Measurements from ENCODE around the gene ZEB2.

Gene ZEB2

DNA sequence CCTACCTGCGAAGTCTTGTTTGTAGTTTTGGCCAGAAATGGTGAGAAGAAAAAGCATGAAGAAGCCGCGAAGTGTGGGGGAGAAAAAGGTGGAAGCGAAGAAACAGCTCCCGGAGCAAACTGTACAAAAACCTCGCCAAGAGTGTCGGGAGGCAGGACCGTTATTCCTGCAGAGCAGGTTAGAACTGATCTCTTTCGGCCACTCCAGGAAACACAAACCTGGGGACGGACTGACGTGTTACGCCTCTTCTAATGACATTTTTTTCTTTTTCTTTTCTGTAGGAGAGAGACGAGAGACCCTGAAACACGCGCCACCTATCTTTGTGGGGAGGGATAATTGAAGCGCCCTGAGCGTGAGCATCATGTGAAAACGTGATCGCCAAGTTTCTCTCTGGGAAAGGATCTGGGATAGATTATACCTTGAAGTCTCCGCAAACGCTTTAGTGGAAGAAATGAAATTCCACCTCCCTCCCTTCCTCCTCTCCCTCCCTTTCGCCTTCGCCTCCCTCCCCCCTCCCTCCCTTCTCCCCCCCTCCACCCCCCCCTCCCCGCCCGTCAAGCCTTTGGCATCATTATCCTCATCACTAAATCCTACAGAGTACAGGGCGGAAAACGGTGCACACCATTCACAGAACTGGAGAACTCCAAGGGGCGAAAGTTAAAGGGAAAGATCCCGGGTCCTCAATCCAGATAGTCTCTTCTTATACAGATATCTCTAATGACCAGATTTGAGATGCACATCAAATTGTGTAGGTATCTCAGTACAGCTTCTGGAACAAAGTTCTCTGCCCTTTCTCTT, at the start of gene ZEB2:
Gene ZEB2 (minus strand): TSS at position 186 of the 798 bp plus-strand sequence. CDS start 2,769 bp downstream, outside the sequence.
- in situ Hi-C loops (cut with HindIII; ENCODE audit: low sequenced_read_pairs), result loop anchor here (5.0 kb wide), 1 partner anchor 108 kb away; no protein-coding TSS in a partner anchor

GRCh38 chr2:144567745-144568144, 47.8 kb upstream of the ZEB2 start:
- in situ Hi-C loops (cut with HindIII; ENCODE audit: low sequenced_read_pairs), result no loop called here

GRCh38 chr2:144566448-144566847, 46.5 kb upstream of the ZEB2 start:
- in situ Hi-C loops (cut with HindIII; ENCODE audit: low sequenced_read_pairs), result no loop called here

- in situ Hi-C loops (cut with HindIII; ENCODE audit: low sequenced_read_pairs), result no loop called here
Measured at GRCh38 chr2:144560251-144560650, 40.3 kb upstream of the ZEB2 start.

GRCh38 chr2:144559681-144560080, 39.8 kb upstream of the ZEB2 start:
- in situ Hi-C loops (cut with HindIII; ENCODE audit: low sequenced_read_pairs), result no loop called here

DNA sequence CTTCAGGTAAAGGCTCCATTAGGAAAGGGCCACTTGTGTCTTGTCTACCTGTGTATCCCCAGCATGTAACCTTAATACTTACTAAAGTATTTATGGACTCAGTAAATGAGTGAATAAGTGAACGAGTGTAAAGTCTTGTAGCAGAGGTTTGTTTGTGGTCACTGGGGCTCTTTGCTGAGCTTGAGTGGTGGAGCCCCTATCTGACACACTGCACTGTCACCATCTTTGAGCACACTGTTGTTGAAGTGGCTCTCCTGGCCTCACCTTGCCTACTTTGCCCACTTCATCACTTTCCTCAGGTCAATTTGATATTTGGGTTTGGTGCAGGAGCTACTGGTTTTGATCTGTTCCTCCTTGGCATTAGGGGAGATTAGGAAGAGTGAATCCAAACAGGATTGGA, 39.3 kb upstream of the ZEB2 start:
- in situ Hi-C loops (cut with HindIII; ENCODE audit: low sequenced_read_pairs), result no loop called here

DNA sequence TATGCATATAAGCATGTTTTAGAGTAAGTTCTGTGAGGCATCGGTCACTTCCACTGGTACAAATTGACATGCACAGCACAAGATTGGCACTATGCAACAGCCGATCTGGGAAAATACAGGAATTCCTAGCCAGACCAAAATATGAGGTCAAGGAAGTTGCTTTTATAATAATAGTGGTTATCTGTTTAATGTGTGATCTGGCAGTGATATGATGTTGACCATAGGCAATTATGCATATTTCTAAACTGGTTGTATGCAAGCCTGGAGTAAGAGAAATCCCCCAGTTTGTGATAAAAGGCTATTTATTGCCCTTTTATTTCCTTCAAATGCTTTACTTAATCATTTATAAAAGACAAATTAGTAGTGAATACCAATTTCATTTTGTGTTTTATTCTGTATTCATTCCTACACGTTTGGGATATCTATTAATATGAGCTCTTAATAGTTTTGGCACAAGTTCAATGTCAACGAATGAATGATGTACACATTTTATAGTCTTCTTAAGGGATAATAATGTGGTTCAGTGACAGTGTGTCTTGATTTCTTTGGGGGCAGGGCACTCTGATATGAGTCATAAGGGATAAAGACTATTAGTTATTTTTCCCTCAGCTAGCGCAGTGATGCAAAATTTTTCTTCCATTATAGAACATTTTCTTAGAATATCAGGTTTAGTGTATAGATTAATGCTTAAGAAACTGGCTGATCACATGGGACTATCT, 34.7 kb upstream of the ZEB2 start:
- in situ Hi-C loops (cut with HindIII; ENCODE audit: low sequenced_read_pairs), result no loop called here

DNA sequence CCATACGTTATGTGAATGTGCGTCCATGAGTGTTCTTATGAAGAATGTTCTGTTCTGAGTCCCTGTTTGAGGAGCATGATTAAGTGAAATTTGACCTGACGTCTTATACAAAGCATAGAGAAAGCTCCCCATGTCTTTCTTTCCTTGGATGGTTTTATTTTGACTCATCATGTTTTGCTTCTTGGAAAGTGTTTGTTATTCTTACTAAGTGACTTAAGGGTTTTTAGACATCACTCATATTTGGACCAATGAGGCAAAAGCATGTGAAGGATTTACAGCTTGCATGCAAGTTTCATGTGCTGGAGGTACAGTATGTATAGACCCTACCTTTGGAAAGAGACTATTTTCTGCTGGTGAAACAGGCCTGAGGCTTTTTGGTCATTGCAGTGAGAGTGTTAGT, 33.5 kb upstream of the ZEB2 start:
- in situ Hi-C loops (cut with HindIII; ENCODE audit: low sequenced_read_pairs), result no loop called here

DNA sequence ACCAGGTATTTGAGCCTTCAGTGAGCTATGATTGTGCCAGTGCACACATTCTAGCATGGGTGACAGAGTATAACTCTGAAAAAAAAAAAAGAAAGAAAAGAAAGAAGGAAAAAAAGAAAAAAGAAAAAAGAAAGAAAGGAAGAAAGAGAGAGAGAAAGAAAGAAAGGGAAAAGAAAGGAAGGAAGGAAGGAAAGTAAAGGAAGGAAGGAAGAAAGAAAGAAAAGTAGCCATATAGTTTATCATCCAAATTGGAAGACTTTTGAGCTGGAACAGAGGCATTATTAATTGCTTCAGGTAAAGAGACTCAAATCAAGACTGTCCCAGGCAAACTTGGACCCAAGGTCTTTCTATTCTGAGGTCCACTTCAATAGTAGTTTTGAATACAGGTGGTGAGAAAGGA, 32.9 kb upstream of the ZEB2 start:
- in situ Hi-C loops (cut with HindIII; ENCODE audit: low sequenced_read_pairs), result no loop called here

DNA sequence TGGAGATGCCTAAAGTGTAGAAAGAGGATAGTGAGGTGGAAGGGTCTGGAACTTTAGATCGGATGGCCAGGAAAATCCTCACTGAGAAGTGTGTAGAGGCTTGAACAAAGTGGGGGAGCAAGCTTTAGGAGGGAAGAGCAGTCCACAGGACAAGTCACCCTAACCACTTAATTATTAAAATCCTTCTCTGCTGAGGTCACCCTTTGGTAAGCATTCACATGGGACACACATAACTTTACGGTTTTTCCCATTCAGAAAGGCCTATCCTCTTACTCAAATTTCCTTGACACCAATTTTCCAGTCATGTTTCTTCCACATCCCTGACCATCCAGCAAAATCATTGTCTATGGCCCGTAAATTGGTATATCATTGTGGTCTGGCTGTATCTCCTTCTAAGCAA, 31.0 kb upstream of the ZEB2 start:
- in situ Hi-C loops (cut with HindIII; ENCODE audit: low sequenced_read_pairs), result no loop called here

GRCh38 chr2:144550084-144550483, 30.2 kb upstream of the ZEB2 start:
- in situ Hi-C loops (cut with HindIII; ENCODE audit: low sequenced_read_pairs), result no loop called here

GRCh38 chr2:144548532-144549191, 28.7 kb upstream of the ZEB2 start:
- in situ Hi-C loops (cut with HindIII; ENCODE audit: low sequenced_read_pairs), result no loop called here

DNA sequence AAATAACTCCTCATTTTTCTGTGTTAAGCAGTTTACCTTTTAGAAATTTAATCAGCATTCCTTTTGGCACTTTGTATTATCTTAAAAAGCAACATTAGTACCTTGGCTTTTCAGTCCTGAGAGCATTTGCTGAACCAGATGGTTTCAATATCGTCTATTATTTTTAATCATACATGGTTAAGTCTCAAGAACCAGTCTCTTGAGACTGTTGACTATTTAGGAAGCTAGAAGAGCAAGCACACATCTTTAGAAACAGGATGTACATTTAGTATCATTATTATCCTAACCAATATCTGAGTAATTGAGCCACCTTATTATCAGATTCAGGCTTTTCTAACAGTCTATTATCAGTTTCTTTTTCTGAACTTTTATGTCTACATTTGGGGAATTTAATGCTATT, 28.2 kb upstream of the ZEB2 start:
- in situ Hi-C loops (cut with HindIII; ENCODE audit: low sequenced_read_pairs), result no loop called here

DNA sequence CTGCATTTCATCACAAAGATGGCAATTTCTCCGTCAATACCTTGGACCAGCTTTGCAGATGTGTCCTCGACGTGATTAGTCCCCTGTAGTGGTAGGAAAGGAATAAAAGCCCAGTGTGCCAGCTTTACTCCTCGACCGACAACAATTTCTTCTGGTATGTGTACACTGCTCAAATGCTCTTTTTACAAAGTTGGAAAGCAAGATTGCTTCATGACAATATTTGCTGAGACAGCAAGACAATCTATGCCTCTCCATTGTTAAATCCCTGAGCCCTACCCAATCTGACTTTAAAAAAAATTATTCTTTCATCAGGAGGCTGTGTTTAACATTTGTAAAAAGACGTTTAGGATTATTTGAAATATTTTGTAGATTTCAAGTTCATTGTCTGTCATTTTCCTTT, 27.6 kb upstream of the ZEB2 start:
- in situ Hi-C loops (cut with HindIII; ENCODE audit: low sequenced_read_pairs), result no loop called here

DNA sequence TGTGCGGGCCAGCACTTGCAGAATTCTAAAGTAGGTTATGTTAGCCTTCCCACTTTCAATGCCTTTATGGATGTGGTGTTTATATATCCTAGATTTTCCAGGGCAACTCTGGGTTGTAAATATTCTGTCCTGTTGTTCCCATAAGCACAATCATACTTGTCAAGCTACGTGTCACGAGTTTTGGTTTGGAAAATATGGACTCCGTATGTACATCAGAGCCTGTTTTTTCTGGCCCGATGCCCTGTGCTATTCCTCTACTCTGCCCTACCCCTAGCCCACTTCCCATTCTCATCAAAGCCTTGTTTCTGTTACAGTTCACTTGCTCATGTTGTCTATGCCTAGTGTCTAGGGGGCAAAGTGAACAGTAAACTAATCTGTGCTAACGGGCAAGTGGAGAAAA, 27.0 kb upstream of the ZEB2 start:
- in situ Hi-C loops (cut with HindIII; ENCODE audit: low sequenced_read_pairs), result no loop called here

DNA sequence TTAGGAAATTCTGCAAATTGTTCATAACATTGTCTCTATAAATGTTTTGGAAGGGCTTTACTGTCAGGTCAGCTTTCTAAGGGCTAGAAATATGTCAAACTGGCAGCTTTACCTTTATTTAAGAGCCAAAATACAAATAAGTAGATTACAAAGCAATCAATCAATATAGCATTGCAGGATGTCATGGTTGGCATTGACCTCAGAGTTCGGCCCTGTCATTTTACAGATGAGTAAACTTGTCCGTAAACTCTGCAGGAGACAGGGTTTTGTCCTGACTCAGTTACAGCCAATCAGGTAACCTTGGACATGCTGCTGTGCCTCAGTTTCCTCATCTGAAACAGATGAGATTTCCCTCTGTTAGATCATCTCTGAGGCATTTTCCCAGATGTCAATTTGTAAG, 25.9 kb upstream of the ZEB2 start:
- in situ Hi-C loops (cut with HindIII; ENCODE audit: low sequenced_read_pairs), result no loop called here

- in situ Hi-C loops (cut with HindIII; ENCODE audit: low sequenced_read_pairs), result no loop called here
Measured at GRCh38 chr2:144544053-144544452, 24.1 kb upstream of the ZEB2 start.

- in situ Hi-C loops (cut with HindIII; ENCODE audit: low sequenced_read_pairs), result no loop called here
Measured at GRCh38 chr2:144541396-144541795, 21.5 kb upstream of the ZEB2 start.

- in situ Hi-C loops (cut with HindIII; ENCODE audit: low sequenced_read_pairs), result no loop called here
Measured at GRCh38 chr2:144539289-144539782, 19.4 kb upstream of the ZEB2 start.

DNA sequence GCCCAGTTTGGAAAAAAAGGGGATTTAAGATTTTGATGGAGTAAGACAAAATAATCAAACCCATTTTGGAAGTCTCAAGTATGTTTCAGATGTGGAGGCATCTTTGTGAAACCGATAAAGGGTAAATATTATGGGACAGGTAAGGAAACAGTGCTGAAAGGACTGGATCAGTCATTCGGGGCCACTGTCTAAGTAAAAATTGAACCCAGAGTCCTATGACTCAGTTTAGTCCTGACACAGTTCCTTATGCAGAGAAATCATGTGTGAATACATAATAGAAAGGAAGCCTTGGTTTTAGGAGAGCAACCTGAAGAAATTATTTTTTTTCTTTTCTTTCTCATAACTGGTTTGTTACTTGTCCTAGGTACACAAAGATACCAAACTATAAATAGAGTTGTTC, 15.4 kb upstream of the ZEB2 start:
- in situ Hi-C loops (cut with HindIII; ENCODE audit: low sequenced_read_pairs), result no loop called here

- in situ Hi-C loops (cut with HindIII; ENCODE audit: low sequenced_read_pairs), result no loop called here
Measured at GRCh38 chr2:144533221-144533620, 13.3 kb upstream of the ZEB2 start.

DNA sequence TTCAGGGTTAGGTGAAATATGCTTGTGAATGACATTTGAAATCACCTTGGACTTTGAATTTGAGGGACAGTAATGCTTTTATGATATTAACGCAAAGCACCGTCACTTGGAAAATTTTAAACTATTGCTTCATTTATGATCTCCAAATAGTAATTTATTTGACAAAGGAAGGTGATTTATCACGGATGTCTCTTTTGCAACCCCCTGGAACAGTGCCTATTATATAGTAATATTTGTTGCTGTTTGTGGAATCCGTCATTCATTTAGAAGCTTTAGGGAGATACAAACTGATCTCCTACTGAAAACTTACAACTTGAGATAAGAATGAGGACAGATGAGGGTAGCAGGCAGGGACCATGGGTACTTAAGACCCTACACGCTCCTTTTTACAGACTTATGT, 10.7 kb upstream of the ZEB2 start:
- in situ Hi-C loops (cut with HindIII; ENCODE audit: low sequenced_read_pairs), result no loop called here

Measured in endothelial cell of hepatic sinusoid (primary cell).